Activated naive CD4-positive, alpha-beta T cell treated with anti-CD3 and anti-CD28 coated beads for 36 hours (primary cell): ENCODE measurements around the gene DLG4. TPM values are rescaled to one million over a fixed set of nuclear protein-coding genes. Genes with fewer than 3 reads are reported as not detected.
A peak's percentile ranks its signal among the peaks of the same experiment; 100 is the strongest.

Source experiments
- CTCF ChIA-PET: fragments of 350-600 bp; sonication (Branson Sonifier 250); formaldehyde crosslinking; loops from one replicate; lab custom pipeline; 2021; ENCODE audit warnings: antibody characterized with exemption; lab: Charles Lee
- DNase-seq: peaks from one replicate; pipeline ENCODE4 v3.0.0-alpha.2; 2020
- H3K27ac Mint-ChIP-seq: one replicate; pipeline ENCODE4 v1.8.0; 2021; ENCODE audit warnings: mild to moderate bottlenecking, mixed read lengths
- H3K27me3 Mint-ChIP-seq: one replicate; pipeline ENCODE4 v1.8.0; 2021; ENCODE audit warnings: low read depth, mixed read lengths
- H3K36me3 Mint-ChIP-seq: one replicate; pipeline ENCODE4 v1.8.0; 2021; ENCODE audit warnings: low read depth, mixed read lengths
- H3K4me1 Mint-ChIP-seq: one replicate; pipeline ENCODE4 v1.8.0; 2021; ENCODE audit warnings: low read depth, mixed read lengths
- H3K4me3 Mint-ChIP-seq: one replicate; pipeline ENCODE4 v1.8.0; 2021; ENCODE audit warnings: mild to moderate bottlenecking, moderate library complexity, mixed read lengths
- H3K9me3 Mint-ChIP-seq: one replicate; pipeline ENCODE4 v1.8.0; 2021; ENCODE audit warnings: mixed read lengths
- intact Hi-C: fragments of 100-400 bp; cut with micrococcal nuclease; formaldehyde crosslinking; loops from one replicate; pipeline ENCODE4 v1.15.1; 2023
- total RNA-seq, 2 experiments: library from RNA; stranded (reverse); gene quantifications; one replicate each; pipeline ENCODE4 v1.2.3, GENCODE V29; 2021

Gene DLG4
- total RNA-seq, 2 experiments from 2014 or later = 13.6 to 13.8 TPM

DNA sequence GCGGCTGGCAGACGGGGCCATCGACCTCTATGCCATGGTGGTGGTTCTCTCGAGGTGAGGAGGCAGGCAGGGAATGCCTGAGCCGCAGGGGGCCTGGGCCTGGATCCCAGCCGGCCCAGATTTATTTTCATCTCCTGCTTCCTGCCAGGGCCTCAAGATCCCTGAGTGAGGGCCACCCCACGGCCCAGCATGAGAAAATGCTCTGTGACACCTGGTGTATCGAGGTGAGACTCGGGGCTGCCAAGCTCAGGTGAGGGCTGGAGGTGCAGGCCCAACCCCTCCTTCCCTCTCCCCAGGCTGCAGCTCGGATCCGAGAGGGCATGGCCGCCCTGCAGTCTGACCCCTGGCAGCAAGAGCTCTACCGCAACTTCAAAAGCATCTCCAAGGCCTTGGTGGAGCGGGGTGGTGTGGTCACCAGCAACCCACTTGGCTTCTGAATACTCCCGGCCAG is 5.0 kb upstream of the DLG4 start:
- peaks cover 24% of the 10 kb centered on the region for H3K4me1 Mint-ChIP-seq
- intact Hi-C loops = no loop called here
- no peaks in the 10 kb centered on the region for H3K9me3 Mint-ChIP-seq
- peaks cover 25% of the 10 kb centered on the region for H3K36me3 Mint-ChIP-seq
- DNase-seq = no peak
- no peaks in the 10 kb centered on the region for H3K27me3 Mint-ChIP-seq
- CTCF ChIA-PET = no interaction called here
- H3K27ac Mint-ChIP-seq = no peak overlapping the region
- no peak overlapping the region for H3K4me3 Mint-ChIP-seq

DNA sequence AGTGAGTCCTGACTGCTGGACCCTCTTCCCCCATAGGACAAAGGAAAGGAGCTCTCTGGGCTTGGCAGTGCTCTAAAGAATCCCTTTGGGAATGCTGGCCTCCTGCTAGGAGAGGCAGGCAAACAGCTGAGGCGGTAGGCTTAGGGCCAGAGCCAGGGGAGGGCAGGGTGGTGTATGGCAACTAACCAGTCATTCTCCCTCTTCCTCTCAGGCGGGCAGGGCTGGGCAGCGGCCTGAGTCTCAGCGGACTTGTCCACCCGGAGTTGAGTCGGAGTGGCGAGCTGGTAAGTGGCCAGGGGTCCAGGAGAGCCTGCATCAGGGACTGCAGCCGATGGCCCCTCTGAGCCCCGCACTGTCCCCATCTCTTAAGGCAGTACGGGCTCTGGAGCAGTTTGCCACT is 4.5 kb upstream of the DLG4 start:
- DNase-seq = no peak
- no peaks in the 10 kb centered on the region for H3K9me3 Mint-ChIP-seq
- intact Hi-C loops = no loop called here
- no peak overlapping the region for H3K27ac Mint-ChIP-seq
- no peak overlapping the region for H3K4me3 Mint-ChIP-seq
- peaks cover 28% of the 10 kb centered on the region for H3K4me1 Mint-ChIP-seq
- H3K36me3 Mint-ChIP-seq = peaks cover 25% of the 10 kb centered on the region
- H3K27me3 Mint-ChIP-seq = no peaks in the 10 kb centered on the region
- CTCF ChIA-PET = interaction anchor here (1.2 kb wide), 1 partner anchor 15 kb away, joined by 3 read pairs; the partner anchor contains the start of gene PHF23

DNA sequence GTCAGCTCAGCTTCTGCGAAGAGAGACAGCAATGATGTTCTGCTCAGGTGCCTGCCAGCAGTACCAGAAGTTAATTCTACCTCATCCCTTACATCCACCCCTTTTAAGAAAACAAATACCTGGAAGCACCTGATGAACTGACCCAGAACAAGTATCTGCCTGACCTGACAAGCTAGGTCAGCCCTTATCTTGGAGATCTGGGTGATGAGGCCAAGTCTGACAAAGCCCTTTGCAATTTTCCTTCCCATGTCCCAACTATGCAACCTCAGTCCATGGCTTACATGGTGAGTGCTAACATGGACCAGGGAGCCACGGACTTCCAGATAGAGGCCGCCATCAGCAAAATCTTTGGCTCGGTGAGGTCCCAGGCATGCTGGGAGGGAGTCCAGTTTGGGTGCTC is 3.7 kb upstream of the DLG4 start:
- no peak overlapping the region for H3K27ac Mint-ChIP-seq

DNA sequence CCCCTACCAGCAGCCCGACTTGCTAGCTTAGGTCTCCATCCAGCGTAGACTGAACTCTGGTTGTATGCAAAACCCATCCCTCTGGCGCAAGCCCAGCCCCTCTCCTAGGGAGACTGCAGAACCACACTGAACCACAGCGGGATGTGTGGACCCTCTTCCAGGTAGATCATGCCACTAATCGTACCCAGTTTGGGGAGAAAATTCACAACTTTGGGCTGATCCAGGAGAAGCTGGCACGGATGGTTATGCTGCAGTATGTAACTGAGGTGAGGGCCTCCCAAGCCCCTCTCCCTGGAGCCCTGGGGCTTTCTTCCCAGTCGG is 3.3 kb upstream of the DLG4 start:
- Mint-ChIP-seq H3K4me1 (peaks cover 33% of the 10 kb centered on the region), H3K27me3 (no peaks in the 10 kb centered on the region), H3K36me3 (peaks cover 20% of the 10 kb centered on the region), H3K4me3 (no peak overlapping the region), H3K9me3 (no peaks in the 10 kb centered on the region), H3K27ac (no peak overlapping the region)
- DNase-seq = no peak
- intact Hi-C loops = no loop called here
- CTCF ChIA-PET = interaction anchor here (1.2 to 3.4 kb wide), 2 partner anchors 10 to 16 kb away, joined by 3 to 15 read pairs; partner anchors contain the start of gene PHF23

More for the DNA sequence above, 3.7 kb upstream of the DLG4 start:
- no peaks in the 10 kb centered on the region for H3K9me3 Mint-ChIP-seq
- peaks cover 23% of the 10 kb centered on the region for H3K36me3 Mint-ChIP-seq
- peaks cover 33% of the 10 kb centered on the region for H3K4me1 Mint-ChIP-seq
- H3K4me3 Mint-ChIP-seq = no peak overlapping the region
- CTCF ChIA-PET = interaction anchor here (1.2 kb wide), 1 partner anchor 16 kb away, joined by 3 read pairs; the partner anchor contains the start of gene PHF23
- H3K27me3 Mint-ChIP-seq = no peaks in the 10 kb centered on the region
- DNase-seq = no peak
- intact Hi-C loops = no loop called here

DNA sequence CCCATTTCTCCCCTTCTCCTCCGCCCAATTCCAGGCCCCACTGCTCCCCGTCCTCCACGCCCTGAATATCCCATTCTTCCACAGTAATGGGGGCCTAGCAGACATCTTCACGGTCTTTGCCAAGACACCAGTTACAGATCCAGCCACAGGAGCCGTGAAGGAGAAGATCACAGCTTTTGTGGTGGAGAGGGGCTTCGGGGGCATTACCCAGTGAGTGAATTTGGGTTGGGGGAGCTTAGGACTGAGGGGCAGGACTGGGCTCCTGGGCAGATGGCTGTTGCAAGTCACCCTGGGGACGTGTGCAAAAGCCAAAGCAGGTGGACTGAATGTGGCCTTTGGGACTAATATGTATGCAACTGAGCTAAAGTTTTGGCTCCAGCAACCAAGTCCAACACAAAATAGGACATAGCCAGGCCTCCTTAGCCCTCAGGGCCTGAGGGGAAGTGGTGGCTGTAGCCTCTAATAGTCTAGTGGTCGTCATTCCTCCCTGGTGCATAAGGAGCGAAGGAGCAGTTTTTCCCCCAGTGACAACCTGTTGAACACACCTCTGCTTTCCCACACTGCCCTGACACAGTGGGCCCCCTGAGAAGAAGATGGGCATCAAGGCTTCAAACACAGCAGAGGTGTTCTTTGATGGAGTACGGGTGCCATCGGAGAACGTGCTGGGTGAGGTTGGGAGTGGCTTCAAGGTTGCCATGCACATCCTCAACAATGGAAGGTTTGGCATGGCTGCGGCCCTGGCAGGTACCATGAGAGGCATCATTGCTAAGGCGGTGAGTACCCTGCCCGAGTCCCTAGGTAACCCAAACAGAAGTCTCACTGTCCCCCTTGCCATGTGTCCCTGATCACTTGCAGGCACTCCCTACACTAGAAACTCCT is 2.7 kb upstream of the DLG4 start:
- CTCF ChIA-PET = interaction anchor here (0.5 to 3.4 kb wide), 4 partner anchors 10 to 746 kb away, joined by 3 to 15 read pairs (median 3); partner anchors contain the start of gene DVL2
- H3K27me3 Mint-ChIP-seq = no peaks in the 10 kb centered on the region

DNA sequence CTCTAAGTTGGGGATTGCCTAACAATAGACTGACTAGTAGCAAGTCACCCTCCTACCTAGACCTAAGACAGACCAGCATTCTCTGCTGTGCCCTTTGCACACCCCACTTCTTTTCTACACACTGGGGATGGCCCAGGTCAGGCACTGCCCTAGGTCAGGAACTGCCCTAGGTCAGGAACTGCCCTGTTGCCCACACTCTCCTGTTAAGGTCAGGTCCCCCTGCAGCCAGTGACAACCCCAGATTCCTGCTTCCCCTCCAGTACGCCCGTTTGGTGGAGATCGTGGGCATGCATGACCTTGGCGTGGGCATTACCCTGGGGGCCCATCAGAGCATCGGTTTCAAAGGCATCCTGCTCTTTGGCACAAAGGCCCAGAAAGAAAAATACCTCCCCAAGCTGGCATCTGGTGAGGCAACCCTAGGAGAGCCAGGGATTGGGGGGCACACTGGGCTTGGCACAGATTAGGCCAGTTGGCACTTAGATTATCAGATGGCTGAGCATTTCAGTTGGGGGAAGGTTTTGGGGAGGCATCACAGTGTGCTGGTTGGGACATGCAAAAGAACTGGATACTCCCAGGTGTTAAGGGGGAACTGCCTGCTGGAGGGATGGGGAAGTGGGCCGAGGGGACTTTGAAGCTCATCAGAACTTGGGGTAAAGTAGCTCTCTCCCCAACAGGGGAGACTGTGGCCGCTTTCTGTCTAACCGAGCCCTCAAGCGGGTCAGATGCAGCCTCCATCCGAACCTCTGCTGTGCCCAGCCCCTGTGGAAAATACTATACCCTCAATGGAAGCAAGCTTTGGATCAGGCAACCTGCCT is 1.8 kb upstream of the DLG4 start:
- H3K4me3 Mint-ChIP-seq = no peak overlapping the region
- no peak for DNase-seq
- no peaks in the 10 kb centered on the region for H3K9me3 Mint-ChIP-seq
- H3K4me1 Mint-ChIP-seq = peaks cover 40% of the 10 kb centered on the region
- CTCF ChIA-PET = interaction anchor here (0.5 to 3.4 kb wide), 14 partner anchors 11 to 747 kb away, joined by 3 to 16 read pairs (median 4); partner anchors contain the start of genes DVL2, GABARAP, PHF23 and SLC16A11
- peak overlapping the region; percentile 61 for H3K27ac Mint-ChIP-seq
- H3K36me3 Mint-ChIP-seq = peaks cover 18% of the 10 kb centered on the region
- no peaks in the 10 kb centered on the region for H3K27me3 Mint-ChIP-seq
- intact Hi-C loops = loop anchor here (1.0 kb wide), 3 partner anchors 31 to 75 kb away; partner anchors contain the start of gene ELP5

More for the DNA sequence above, 2.7 kb upstream of the DLG4 start:
- Mint-ChIP-seq H3K9me3 (no peaks in the 10 kb centered on the region), H3K4me3 (no peak overlapping the region), H3K4me1 (peaks cover 36% of the 10 kb centered on the region), H3K27ac (no peak overlapping the region), H3K36me3 (peaks cover 20% of the 10 kb centered on the region)
- no peak for DNase-seq
- intact Hi-C loops = no loop called here

DNA sequence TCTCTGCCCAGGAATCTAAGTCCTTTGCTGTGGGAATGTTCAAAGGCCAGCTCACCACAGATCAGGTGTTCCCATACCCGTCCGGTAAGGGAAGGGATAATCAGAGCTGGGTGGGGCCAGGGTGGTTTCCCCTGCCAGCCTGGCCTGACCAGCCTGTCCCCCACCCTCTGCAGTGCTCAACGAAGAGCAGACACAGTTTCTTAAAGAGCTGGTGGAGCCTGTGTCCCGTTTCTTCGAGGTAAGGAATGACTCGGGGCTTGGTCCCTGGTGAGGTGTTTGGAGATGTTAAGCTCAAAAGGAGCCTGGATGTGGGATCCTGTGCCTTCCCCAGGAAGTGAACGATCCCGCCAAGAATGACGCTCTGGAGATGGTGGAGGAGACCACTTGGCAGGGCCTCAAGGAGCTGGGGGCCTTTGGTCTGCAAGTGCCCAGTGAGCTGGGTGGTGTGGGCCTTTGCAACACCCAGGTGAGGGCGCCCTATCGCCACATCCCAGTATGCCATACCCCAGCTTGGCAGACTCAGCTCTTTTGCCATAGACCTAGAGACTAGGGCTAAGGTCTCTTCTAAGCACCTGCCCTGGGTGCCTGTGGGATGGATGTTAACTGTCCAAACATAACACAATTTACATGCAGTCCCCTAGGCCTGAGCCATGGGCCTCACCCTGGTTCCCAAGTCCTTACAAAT is 1.1 kb upstream of the DLG4 start:
- CTCF ChIA-PET = interaction anchor here (0.6 to 3.4 kb wide), 14 partner anchors 10 to 177 kb away, joined by 3 to 16 read pairs (median 4); partner anchors contain the start of genes DVL2, GABARAP, PHF23 and SLC16A11
- intact Hi-C loops = loop anchor here (1.0 kb wide), 3 partner anchors 32 to 76 kb away; partner anchors contain the start of gene ELP5
- peak overlapping the region; percentile 94 for H3K4me3 Mint-ChIP-seq

DNA sequence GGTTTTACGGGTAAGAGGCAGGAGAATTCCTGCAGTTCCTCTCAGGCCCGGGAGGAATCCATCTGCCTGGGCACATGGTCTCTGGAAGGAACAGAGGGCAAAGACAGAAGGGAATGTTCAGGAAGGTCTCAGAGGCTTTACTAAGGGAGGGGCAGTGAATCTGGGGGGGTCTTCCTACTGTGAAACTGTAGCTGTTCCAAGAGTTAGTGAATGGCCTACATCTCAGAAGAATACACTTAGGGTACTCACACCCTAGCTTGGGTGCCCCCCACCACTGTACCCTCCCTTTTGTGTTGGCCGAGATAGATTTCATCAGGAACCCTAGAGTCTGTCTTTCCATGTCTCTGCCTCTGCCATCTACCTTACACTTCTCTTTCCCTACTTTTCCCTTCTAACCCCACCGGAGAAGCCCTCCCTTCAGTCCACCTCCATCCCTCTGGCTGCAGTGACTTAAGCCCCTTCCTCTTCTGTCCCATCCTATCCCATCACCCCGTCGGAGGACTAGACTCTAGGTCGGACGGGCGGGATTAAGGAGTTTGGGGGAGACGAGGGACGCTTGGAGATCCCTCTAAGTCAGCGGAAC is 316 bp downstream of the DLG4 start:
- Mint-ChIP-seq H3K4me1 (peaks cover 59% of the 10 kb centered on the region), H3K27ac (peak overlapping the region; percentile 92), H3K36me3 (peaks cover 16% of the 10 kb centered on the region), H3K27me3 (no peaks in the 10 kb centered on the region), H3K4me3 (peak overlapping the region; percentile 94), H3K9me3 (no peaks in the 10 kb centered on the region)
- DNase-seq = no peak
- intact Hi-C loops = loop anchor here (1.0 to 5.0 kb wide), 2 partner anchors 20 to 183 kb away; partner anchors contain the start of genes PHF23 and TMEM256
- CTCF ChIA-PET = interaction anchor here (0.8 to 3.4 kb wide), 8 partner anchors 11 to 78 kb away, joined by 3 to 16 read pairs (median 6); partner anchors contain the start of genes DVL2, GABARAP and PHF23

More for the DNA sequence above, 1.1 kb upstream of the DLG4 start:
- Mint-ChIP-seq H3K36me3 (peaks cover 16% of the 10 kb centered on the region), H3K27me3 (no peaks in the 10 kb centered on the region), H3K27ac (peak overlapping the region; percentile 83), H3K9me3 (no peaks in the 10 kb centered on the region), H3K4me1 (peaks cover 47% of the 10 kb centered on the region)
- peak; percentile 85 for DNase-seq

DNA sequence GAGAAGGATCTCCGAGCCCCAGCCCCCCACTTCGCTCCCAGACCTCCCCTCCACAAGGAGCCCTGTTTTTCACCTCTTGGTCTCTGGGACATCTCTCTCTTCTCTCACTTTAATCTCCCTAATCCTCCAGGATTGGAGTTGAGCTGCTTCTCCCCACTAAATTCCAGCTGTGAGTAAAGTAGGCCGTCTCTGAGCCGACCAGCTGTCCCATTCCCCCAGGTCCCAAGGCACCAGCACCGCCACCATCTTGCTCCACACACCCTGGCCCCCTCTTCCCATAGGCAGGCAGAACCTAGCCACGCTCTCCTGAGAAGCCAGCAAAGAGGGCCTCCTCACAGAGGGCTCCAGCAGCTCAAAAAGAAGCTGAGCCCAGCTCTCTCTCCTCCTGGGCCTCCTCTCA is 878 bp downstream of the DLG4 start:
- Mint-ChIP-seq H3K9me3 (no peaks in the 10 kb centered on the region), H3K36me3 (peaks cover 13% of the 10 kb centered on the region), H3K27me3 (no peaks in the 10 kb centered on the region), H3K4me1 (peaks cover 63% of the 10 kb centered on the region), H3K27ac (peak overlapping the region; percentile 92), H3K4me3 (peak overlapping the region; percentile 94)
- intact Hi-C loops = loop anchor here (1.0 to 5.0 kb wide), 2 partner anchors 21 to 184 kb away; partner anchors contain the start of genes PHF23 and TMEM256
- CTCF ChIA-PET = interaction anchor here (1.3 to 2.7 kb wide), 3 partner anchors 11 to 78 kb away, joined by 3 to 16 read pairs (median 4); partner anchors contain the start of gene GABARAP
- no peak for DNase-seq

DNA sequence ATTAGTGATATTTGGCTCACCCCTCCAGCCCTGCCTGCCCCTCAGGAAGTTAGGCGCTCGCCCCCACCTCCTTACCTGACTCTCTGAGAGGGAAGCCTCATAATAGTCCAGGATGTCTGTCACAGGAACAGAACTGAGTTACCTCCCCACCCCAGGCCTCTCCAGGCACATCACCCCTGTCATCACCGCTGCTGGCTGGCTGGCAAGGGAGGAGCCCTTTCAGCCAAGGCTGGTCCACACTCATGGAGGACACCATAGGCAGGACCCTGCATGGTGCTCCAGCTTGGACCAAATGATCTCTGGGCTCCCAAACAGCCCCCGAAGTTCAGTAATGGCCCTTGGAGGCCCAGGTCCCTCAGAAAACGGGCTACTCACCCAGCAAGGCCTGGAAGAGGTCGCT is 1.5 kb downstream of the DLG4 start:
- no peaks in the 10 kb centered on the region for H3K27me3 Mint-ChIP-seq
- peak; percentile 48 for DNase-seq
- H3K4me1 Mint-ChIP-seq = peaks cover 65% of the 10 kb centered on the region
- no peaks in the 10 kb centered on the region for H3K9me3 Mint-ChIP-seq
- CTCF ChIA-PET = interaction anchor here (1.0 kb wide), 1 partner anchor 172 kb away, joined by 3 read pairs; no protein-coding TSS in a partner anchor
- peak overlapping the region; percentile 85 for H3K27ac Mint-ChIP-seq
- intact Hi-C loops = loop anchor here (5.0 kb wide), 1 partner anchor 184 kb away; the partner anchor contains the start of gene TMEM256
- peaks cover 8% of the 10 kb centered on the region for H3K36me3 Mint-ChIP-seq
- H3K4me3 Mint-ChIP-seq = peak overlapping the region; percentile 71
